GM12892 (cell line): ENCODE data around the gene SRRM1.

Experiments
- POLR2A ChIP-seq: IDR thresholded peaks from 2 replicates; pipeline ENCODE4 v1.6.1; 2011; ENCODE audit warnings: low read depth, low read length, control low read depth
- POLR2AphosphoS5 ChIP-seq: IDR thresholded peaks from 2 replicates; pipeline ENCODE4 v1.6.1; 2011; ENCODE audit warnings: low read depth, low read length, control low read depth

DNA sequence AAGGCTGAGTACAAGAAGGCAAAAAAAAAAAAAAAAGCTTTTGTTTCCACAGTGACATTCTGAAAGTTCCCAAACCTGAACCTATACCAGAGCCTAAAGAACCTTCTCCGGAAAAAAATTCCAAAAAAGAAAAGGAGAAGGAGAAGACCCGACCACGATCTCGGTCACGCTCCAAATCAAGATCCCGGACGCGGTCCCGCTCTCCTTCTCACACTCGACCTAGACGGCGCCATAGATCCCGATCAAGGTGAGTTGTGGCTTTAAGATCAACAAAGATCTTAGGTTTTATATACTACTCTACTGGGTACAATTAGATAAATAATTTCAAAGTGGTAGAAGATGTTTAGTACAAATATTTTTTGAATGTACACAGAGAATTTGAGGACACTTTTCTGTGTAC, 9.3 kb downstream of the SRRM1 start:
- no peak for TF ChIP-seq POLR2A
- no peak for TF ChIP-seq POLR2AphosphoS5
